Bone marrow (tissue), 2 donors: ENCODE measurements around the gene FAM170B.

Source experiments
- DNase-seq, 2 donors: peaks; one replicate each; lab custom pipeline; 2025; lab: John Stamatoyannopoulos, UW

Gene FAM170B

DNA sequence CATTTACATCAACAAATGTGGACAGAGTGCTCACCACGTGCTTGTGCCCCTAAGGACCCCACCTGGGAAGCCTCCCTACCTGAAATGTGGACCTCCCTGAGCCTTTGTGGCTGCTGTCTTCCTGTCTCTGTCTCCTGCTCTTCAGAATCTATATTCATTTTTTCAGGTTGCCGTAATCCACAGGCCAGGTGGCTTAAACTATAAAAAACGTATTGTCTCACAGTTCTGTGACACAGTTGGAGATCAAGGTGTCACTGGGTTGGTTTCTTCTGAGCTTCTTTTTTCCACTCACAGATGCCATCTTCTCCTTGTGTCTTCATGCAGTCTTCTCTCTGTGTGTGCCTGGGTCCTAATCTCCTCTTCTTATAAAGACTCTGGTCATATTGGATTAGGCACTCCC is 12.9 kb downstream of the FAM170B start:
- DNase-seq: no peak

DNA sequence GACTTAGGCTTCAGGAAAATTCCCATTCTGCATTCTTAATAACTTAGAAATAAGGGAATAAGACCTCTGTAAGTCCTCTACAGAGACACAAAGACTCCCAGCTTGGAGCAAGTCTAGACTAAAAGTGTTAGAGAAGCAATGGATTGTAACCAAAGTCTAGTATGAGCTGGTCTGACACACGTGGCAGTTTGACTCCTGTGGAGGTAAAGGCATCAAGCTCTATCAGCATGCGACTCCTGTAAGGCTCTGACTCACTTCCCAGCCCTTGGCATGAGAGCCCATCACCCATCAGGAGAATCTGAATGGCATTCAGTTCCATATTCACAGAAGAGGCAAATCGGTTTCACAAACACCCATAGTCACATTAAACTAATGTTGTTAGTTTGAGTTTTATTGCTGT is 14.1 kb downstream of the FAM170B start:
- no peak for DNase-seq

DNA sequence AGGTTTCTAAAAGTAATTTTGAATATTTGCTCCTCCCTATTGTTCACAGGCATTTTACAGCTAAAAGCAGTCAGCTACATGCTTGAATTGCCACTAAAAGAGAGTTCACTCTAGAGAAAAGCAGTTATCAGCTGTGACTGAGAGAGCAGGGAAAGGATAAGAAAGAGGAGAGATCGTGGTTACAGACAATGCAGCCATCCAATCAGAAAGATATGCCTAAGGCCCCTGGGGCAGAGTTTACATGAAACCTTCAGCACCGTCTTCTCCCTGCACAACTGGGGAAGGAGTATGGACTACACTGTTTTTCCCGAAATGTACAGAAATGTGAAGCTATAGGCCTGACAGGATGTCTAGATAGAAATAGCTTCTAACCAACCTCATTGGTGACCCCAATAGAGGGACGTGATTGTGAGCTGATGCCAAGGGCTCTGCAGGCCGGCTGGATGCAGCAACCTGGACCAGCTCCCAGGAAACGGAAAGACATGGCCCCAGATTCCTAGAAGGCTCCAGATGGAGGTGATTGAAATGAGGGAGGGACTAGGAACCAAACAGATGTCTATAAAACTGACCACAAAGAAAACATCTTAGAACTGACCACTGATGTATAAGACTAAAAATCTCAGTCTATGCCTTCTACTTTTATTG is 15.3 kb downstream of the FAM170B start:
- DNase-seq: no peak

DNA sequence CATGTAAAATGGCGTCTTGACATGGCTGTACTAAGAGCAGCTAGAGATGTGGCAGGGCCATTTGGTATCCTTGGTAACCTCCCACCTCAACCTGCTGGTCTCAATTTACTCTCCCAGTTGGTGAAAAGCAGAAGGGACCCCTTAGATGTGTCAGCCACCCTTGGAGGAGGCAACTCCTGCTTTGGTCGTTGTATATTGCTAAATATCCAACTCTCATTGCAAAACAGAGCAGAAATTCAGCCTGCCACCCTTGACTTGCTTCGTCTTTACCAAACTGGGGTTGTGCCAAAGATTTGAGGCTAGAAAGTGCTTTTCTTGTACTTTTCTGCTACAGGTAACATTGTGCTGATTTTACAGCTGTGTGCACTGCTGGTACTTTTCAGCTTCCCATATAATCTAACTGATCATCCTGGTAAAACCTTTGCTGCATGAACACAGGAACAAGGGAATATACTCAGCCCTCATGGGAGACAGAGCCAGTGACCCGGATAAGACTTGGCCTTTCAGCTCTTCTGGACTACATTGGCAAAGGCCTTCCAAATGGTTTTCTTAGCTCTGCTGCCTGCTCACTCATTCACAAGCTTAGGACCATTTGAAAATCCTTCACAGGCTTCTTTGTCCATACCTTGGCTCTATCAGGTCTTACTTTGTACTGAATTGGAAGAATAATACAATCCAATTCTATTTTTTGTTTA is 16.3 kb downstream of the FAM170B start:
- DNase-seq: no peak

GRCh38 chr10:49116509-49117375 is 17.1 kb downstream of the FAM170B start:
- DNase-seq: no peak

DNA sequence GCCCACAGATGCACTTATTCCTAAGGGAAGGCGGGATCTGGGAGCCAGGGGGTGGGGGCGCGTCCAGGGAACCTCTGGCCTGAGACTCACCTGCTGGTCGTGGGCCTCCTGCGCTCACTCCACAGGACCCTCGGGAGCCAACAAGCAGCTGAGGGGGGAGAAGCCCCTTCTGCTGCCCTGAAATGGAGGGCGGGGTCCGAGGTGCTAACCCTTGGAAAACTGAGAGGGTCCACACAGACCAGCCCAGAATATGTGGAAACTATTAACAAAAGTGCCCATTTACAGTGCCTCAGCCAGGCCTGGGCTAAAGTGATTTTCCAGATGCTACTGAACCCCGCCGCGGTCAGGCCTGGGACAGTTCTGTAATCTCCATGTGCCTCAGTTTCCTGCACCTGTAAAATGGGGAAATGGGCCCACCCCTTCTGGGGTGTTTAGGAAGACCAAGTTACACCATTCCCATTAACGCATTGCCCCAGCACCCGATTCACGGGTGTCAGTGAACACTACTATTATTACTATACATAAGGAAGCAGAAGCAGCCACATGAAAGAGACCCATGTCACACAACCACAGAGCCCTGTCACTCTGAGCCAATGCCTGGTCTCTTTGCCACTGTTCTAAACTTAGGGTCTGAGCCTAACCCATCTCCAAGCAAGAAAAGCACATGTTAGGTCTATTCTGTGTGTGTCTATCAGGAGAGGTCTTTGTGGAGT is 17.9 kb downstream of the FAM170B start:
- DNase-seq: no peak

- no peak for DNase-seq
Observed at GRCh38 chr10:49115015-49115795, 18.6 kb downstream of the FAM170B start, which contains the start of gene VSTM4. VSTM4 (minus strand) TSS chr10:49115522; CDS start chr10:49115485, 37 bp downstream.

GRCh38 chr10:49114718-49115014 is 19.2 kb downstream of the FAM170B start:
- no peak for DNase-seq

DNA sequence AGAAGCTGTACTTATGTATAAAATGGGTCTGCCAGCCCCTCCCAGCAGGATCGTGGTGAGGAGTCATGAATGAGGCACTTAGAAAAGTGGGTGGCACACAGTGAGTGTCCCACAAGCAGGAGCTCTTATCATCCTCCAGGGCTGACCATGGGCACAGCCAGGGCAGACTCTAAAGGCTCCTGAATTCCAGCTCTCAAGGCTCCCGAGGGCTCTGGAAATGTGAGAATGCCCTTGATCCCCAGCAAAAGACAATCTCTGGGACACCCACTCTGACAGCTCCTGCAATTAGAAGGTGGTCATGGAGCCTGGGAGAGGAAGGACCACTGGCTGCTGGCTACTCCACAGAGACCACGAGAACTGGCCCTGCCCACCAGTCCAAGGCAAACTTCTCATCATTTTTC is 20.1 kb downstream of the FAM170B start:
- no peak for DNase-seq

GRCh38 chr10:49112851-49113250 is 21.0 kb downstream of the FAM170B start:
- no peak for DNase-seq

GRCh38 chr10:49112098-49112497 is 21.7 kb downstream of the FAM170B start:
- DNase-seq: no peak

- no peak for DNase-seq
Observed at GRCh38 chr10:49111320-49111698, 22.5 kb downstream of the FAM170B start.

DNA sequence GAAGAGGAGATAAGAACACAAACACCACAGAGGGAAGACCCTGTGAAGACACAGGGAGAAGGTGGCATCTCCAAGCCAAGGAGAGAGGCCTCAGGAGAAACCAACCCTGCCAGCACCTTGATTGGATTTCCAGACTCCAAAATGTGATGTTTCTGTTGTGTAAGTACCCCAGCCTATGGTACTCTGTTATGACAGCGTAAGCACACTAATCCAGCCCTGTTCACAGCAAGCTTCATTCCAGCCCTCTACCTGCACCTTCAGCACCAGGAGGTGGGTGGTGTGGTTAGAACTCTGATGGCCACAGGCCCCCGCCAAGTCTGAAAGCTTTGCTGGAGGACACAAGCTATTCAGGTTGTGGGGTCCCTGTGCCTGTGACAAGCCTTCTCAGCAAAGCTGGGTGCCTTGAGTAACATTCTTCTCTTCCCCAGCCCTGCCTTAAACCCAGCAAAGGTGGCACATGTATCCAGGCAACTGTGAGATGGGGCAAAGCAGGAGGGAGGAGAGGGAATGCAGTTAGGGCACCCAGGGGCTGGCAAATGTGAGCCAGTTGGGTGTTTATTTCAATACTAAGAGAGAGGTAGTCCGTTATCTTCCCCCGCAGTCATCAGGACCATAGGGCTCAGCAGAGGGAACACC is 23.0 kb downstream of the FAM170B start:
- no peak for DNase-seq

GRCh38 chr10:49109669-49110340 is 24.0 kb downstream of the FAM170B start:
- DNase-seq: no peak

- no peak for DNase-seq
Observed at GRCh38 chr10:49108656-49109055, 25.2 kb downstream of the FAM170B start.

- DNase-seq: no peak
Observed at GRCh38 chr10:49107887-49108267, 25.9 kb downstream of the FAM170B start.

DNA sequence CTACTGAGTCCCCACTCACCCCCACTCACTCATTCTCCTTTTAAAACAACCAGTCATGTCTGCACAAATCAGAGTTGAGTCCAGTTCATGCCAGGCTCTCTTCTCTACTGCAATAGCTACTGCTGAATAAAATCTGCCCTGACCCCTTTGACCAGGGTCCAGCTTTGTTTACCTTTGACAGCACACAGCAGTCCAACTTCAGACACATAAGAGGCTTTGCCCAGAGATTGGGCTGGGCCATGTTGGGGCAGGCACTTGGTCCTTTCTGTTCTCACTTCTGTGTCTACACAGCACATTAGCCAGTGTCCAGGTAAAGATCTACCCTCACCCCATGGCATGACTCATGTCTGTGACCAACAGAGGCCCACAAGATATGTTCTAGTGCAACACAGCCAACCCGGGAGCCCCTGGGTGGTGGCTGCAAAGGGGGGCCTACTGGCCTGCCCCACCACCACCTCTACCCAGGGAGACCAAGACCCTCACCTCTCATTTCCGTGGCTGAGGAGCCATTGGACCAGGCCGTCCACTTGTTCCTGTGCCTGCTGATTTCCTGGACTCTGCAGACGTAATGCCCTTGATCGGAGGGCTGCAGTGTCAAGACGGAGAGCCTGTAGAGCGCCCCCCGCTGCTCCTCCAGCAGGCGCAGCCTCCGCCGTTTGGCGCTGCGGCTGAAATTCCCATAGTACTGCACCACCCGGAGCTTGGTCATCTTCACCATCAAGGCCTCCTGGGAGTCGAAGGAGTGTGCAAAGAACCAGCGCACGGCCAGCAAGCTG is 26.5 kb downstream of the FAM170B start:
- DNase-seq: no peak

- no peak for DNase-seq
Observed at GRCh38 chr10:49106451-49106850, 27.4 kb downstream of the FAM170B start.

DNA sequence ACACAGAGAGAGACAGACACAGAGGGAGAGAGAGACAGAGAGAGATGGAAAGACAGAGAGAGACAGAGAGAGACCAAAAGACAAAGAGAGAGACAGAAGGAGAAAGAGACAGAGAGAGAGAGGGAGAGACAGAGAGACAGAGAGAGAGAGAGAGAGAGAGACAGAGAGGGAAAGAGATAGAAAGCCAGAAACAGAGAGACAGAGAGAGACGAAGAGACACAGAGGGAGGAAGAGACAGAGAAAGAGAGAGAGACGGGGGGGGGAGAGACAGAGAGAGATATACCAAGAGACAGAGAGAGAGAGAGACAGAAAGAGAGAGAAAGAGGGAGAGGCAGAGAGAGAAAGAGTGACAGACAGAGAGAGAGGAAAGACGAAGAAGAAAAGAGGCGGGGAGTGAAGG is 28.7 kb downstream of the FAM170B start:
- DNase-seq: no peak

- no peak for DNase-seq
Observed at GRCh38 chr10:49104323-49104722, 29.5 kb downstream of the FAM170B start.
